SK-N-SH (cell line): ENCODE results near the gene HAUS8. TPM values are rescaled to one million over a fixed set of nuclear protein-coding genes. Genes with fewer than 3 reads are reported as not detected.

Experiments
- CTCF ChIA-PET: fragments of 300-600, 350-600 bp; formaldehyde crosslinking; extraction: SDS; loops from one replicate; lab custom pipeline; 2021; lab: Yijun Ruan, JAX
- POLR2A ChIA-PET: fragments of 350-600 bp; sonication (Branson Sonifier 250); formaldehyde crosslinking; extraction: SDS; loops from one replicate; lab custom pipeline; 2020; ENCODE audit warnings: antibody characterized with exemption, inconsistent platforms; lab: Yijun Ruan, JAX
- DNase-seq: peaks from one replicate; pipeline ENCODE4 v3.0.0; 2012
- H2AFZ ChIP-seq: fragments of 200-600 bp; sonication (generic); 2 replicates; pipeline ENCODE4 v1.8.1; 2016; ENCODE audit warnings: antibody characterized with exemption, mild to moderate bottlenecking, low read depth
- H3F3A ChIP-seq: fragments of 200-600 bp; sonication (generic); replicated peaks from 2 replicates; pipeline ENCODE3; 2016; ENCODE audit warnings: antibody characterized with exemption, mild to moderate bottlenecking; ENCODE audit not compliant: insufficient read depth
- H3K27ac ChIP-seq, 2 experiments: fragments of 200-500 bp in 1 of 2; fragments of 200-600 bp in 1 of 2; sonication (Bioruptor generic) in 1 of 2; sonication (generic), shearing (Covaris generic) in 1 of 2; 2 replicates each; pipeline versions ENCODE4 v1.5.1 to v1.6.1; 2014 to 2016; ENCODE audit warnings: low read depth in 2 of 2, inconsistent platforms in 1 of 2, low read length in 1 of 2, mild to moderate bottlenecking in 1 of 2, mixed read lengths in 1 of 2
- H3K27me3 ChIP-seq: fragments of 200-600 bp; sonication (generic), shearing (Covaris generic); 2 replicates; pipeline ENCODE4 v1.6.1; 2016; ENCODE audit warnings: mixed run types; ENCODE audit not compliant: insufficient read depth
- H3K36me3 ChIP-seq, 2 experiments: fragments of 200-500 bp in 1 of 2; fragments of 200-600 bp in 1 of 2; sonication (Bioruptor generic) in 1 of 2; sonication (generic) in 1 of 2; replicated peaks in 1 of 2; 2 replicates each; pipeline versions ENCODE3 to v1.5.1; 2014 to 2016; ENCODE audit warnings: low read length in 1 of 2, mild to moderate bottlenecking in 1 of 2; ENCODE audit not compliant: insufficient read depth in 2 of 2, control insufficient read depth in 1 of 2
- H3K4me1 ChIP-seq, 2 experiments: fragments of 200-500 bp in 1 of 2; fragments of 200-600 bp in 1 of 2; sonication (Bioruptor generic) in 1 of 2; sonication (generic), shearing (Covaris generic) in 1 of 2; 2 replicates each; pipeline versions ENCODE4 v1.5.1 to v1.6.1; 2014 to 2016; ENCODE audit warnings: low read depth in 1 of 2, low read length in 1 of 2, mixed run types in 1 of 2; ENCODE audit not compliant: insufficient read depth in 2 of 2, control insufficient read depth in 1 of 2
- H3K4me2 ChIP-seq: fragments of 200-600 bp; sonication (generic), shearing (Covaris generic); 2 replicates; pipeline ENCODE4 v1.6.1; 2017; ENCODE audit warnings: mixed run types
- H3K4me3 ChIP-seq, 2 experiments: fragments of 200-500 bp in 1 of 2; fragments of 200-600 bp in 1 of 2; sonication (Bioruptor generic) in 1 of 2; sonication (generic), shearing (Covaris generic) in 1 of 2; 2 replicates each; pipeline versions ENCODE4 v1.5.1 to v1.8.1; 2014 to 2016; ENCODE audit warnings: low read depth in 2 of 2, inconsistent platforms in 1 of 2, low read length in 1 of 2, mild to moderate bottlenecking in 1 of 2, mixed read lengths in 1 of 2, moderate library complexity in 1 of 2
- H3K79me2 ChIP-seq: fragments of 200-600 bp; sonication (generic); 2 replicates; pipeline ENCODE4 v1.8.1; 2017; ENCODE audit warnings: mild to moderate bottlenecking; ENCODE audit not compliant: insufficient read depth
- H3K9ac ChIP-seq: fragments of 200-600 bp; sonication (generic); 2 replicates; pipeline ENCODE4 v1.6.1; 2017; ENCODE audit warnings: mixed run types
- H3K9me2 ChIP-seq: fragments of 200-600 bp; sonication (generic); 2 replicates; pipeline ENCODE4 v1.6.1; 2017; ENCODE audit warnings: mixed run types
- H3K9me3 ChIP-seq: fragments of 200-600 bp; sonication (generic); 2 replicates; pipeline ENCODE4 v1.6.1; 2017; ENCODE audit warnings: mixed run types, mild to moderate bottlenecking, moderate library complexity
- H4K20me1 ChIP-seq: fragments of 200-600 bp; sonication (generic); 2 replicates; pipeline ENCODE4 v1.6.1; 2017; ENCODE audit warnings: mild to moderate bottlenecking, mixed run types; ENCODE audit not compliant: insufficient read depth
- CHD2 ChIP-seq: fragments of 150-350 bp; IDR thresholded peaks from 2 replicates; pipeline ENCODE4 v1.6.1; 2018; ENCODE audit warnings: low read length; ENCODE audit not compliant: partially characterized antibody
- EP300 ChIP-seq, 2 experiments: IDR thresholded peaks; 2 replicates each; pipeline versions ENCODE4 v1.4.0 to v1.6.1; 2012; ENCODE audit warnings: borderline replicate concordance in 1 of 2, low read depth in 1 of 2, low read length in 1 of 2
- EZH2phosphoT487 ChIP-seq: fragments of 200-600 bp; sonication (generic); IDR thresholded peaks from 2 replicates; pipeline ENCODE4 v1.6.1; 2017; ENCODE audit warnings: low read depth, mixed run types, mild to moderate bottlenecking, antibody characterized with exemption, moderate library complexity, borderline replicate concordance
- FOXM1 ChIP-seq: IDR thresholded peaks from 2 replicates; pipeline ENCODE4 v1.4.0; 2012; ENCODE audit warnings: low read depth, mild to moderate bottlenecking
- GATA2 ChIP-seq: sonication (generic); formaldehyde crosslinking; IDR thresholded peaks from 2 replicates; pipeline ENCODE4 v1.5.0; 2020; ENCODE audit warnings: mild to moderate bottlenecking, missing genetic modification reagents
- JUND ChIP-seq: IDR thresholded peaks from 2 replicates; pipeline ENCODE4 v1.4.0; 2012
- MXI1 ChIP-seq: IDR thresholded peaks from 2 replicates; pipeline ENCODE4 v1.6.1; 2012; ENCODE audit warnings: mild to moderate bottlenecking, low read depth, low read length, improper control_type of control experiment
- RCOR1 ChIP-seq: fragments of 150-350 bp; IDR thresholded peaks from 2 replicates; pipeline ENCODE4 v1.6.1; 2017; ENCODE audit warnings: antibody characterized with exemption, low read length
- TAF1 ChIP-seq: IDR thresholded peaks from 2 replicates; pipeline ENCODE4 v1.6.1; 2012; ENCODE audit warnings: low read depth, mild to moderate bottlenecking, low read length, moderate library complexity, borderline replicate concordance
- WGBS: methylation state at CpG from one replicate; pipeline ENCODE4 v1.1.6; 2017; ENCODE audit warnings: low lambda C conversion rate; 5-methylcytosine and 5-hydroxymethylcytosine counted together
- polyA plus RNA-seq, 3 experiments: library from polyadenylated mRNA; depleted of rRNA; stranded (reverse); fragments of >200 nt; gene quantifications; 2 replicates each; pipeline ENCODE4 v1.2.3, GENCODE V29; 2012
- TF ChIP-seq, protein P1 (sequence below): fragments of 200-600 bp; sonication (generic); IDR thresholded peaks from 2 replicates; pipeline ENCODE4 v1.6.1; 2017; ENCODE audit warnings: antibody characterized with exemption, mild to moderate bottlenecking, moderate library complexity
- TF ChIP-seq, protein P2 (sequence below): fragments of 150-350 bp; IDR thresholded peaks from 2 replicates; pipeline ENCODE4 v1.6.1; 2017; ENCODE audit warnings: antibody characterized with exemption, low read length, low read depth, borderline replicate concordance
- TF ChIP-seq, protein P3 (sequence below): fragments of 150-350 bp; IDR thresholded peaks from 2 replicates; pipeline ENCODE4 v1.6.1; 2016; ENCODE audit warnings: mild to moderate bottlenecking, low read depth, low read length
- TF ChIP-seq, protein P4 (sequence below): IDR thresholded peaks from 2 replicates; pipeline ENCODE4 v1.6.1; 2012; ENCODE audit warnings: mild to moderate bottlenecking, low read depth, low read length, moderate library complexity

The HAUS8 gene
- polyA plus RNA-seq, 1 of the 3 experiments (the other 2 are of a cell fraction): 9.6 TPM

DNA sequence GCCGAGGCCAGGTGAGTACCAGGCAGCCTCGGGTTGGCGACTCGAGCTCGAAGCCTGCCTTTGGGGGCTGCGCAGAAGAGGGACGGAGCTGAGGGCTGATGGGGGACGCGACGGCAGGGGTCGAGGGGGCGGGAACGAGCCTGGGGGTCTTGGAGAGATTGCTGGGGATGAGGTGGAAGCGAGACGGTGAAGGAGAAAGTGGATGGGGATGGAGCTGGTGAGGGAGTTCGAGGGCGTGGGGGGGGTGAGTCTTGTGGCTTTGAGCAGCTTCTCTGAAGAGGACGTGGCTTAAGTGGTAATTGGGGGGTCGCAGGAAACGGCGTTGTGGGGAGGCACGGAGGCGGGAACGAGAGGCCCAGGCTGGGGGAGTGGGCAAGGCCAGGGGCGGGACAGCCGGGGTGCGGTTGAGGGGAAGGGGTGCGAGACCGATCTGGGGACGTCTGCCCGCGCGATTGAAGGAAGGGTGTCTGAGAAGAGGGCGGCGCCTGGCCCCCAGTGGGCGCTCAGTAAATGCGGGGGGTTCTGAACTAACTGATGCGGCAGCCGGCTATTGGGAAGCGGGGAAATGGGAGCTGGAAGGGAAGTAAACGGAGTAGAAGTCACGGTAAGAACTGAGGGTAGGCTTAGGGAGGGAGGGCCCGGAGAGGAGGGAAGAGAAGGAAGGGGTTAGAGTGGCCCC lies 751 bp upstream of the HAUS8 start:
- no peaks in the 10 kb centered on the region for H3K36me3 ChIP-seq
- peak overlapping the region; percentile 72; a peak in 3 of 4 replicates for H3K27ac ChIP-seq
- peak overlapping the region; percentile 59 to 77 for H3K4me3 ChIP-seq
- CTCF ChIA-PET: interaction anchor here (0.8 to 1.2 kb wide), 3 partner anchors 9 to 229 kb away, joined by 3 read pairs; partner anchors contain the start of gene MRPL34
- H3F3A ChIP-seq: peaks cover 29% of the 10 kb centered on the region
- peak overlapping the region; percentile 98 for H3K4me2 ChIP-seq
- H3K79me2 ChIP-seq: peaks cover 78% of the 10 kb centered on the region
- peak overlapping the region; percentile 93 for H3K9ac ChIP-seq
- TF ChIP-seq, protein P1, sequence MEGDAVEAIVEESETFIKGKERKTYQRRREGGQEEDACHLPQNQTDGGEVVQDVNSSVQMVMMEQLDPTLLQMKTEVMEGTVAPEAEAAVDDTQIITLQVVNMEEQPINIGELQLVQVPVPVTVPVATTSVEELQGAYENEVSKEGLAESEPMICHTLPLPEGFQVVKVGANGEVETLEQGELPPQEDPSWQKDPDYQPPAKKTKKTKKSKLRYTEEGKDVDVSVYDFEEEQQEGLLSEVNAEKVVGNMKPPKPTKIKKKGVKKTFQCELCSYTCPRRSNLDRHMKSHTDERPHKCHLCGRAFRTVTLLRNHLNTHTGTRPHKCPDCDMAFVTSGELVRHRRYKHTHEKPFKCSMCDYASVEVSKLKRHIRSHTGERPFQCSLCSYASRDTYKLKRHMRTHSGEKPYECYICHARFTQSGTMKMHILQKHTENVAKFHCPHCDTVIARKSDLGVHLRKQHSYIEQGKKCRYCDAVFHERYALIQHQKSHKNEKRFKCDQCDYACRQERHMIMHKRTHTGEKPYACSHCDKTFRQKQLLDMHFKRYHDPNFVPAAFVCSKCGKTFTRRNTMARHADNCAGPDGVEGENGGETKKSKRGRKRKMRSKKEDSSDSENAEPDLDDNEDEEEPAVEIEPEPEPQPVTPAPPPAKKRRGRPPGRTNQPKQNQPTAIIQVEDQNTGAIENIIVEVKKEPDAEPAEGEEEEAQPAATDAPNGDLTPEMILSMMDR: 0 out of 2 replicates have a peak, but pooled peaks have one; percentile 6
- no peak for TF ChIP-seq MXI1
- no peak for TF ChIP-seq EZH2phosphoT487
- TF ChIP-seq, protein P2, sequence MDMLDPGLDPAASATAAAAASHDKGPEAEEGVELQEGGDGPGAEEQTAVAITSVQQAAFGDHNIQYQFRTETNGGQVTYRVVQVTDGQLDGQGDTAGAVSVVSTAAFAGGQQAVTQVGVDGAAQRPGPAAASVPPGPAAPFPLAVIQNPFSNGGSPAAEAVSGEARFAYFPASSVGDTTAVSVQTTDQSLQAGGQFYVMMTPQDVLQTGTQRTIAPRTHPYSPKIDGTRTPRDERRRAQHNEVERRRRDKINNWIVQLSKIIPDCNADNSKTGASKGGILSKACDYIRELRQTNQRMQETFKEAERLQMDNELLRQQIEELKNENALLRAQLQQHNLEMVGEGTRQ: no peak
- TF ChIP-seq JUND: no peak
- WGBS: under 1% methylated on average over 41 of the region's 43 CpGs
- DNase-seq: no peak
- H3K9me3 ChIP-seq: no peaks in the 10 kb centered on the region
- no peaks in the 10 kb centered on the region for H3K9me2 ChIP-seq
- peak overlapping the region; percentile 41; the same call in 1 of the 2 replicates for H2AFZ ChIP-seq
- H3K4me1 ChIP-seq: peaks cover 21 to 39% of the 10 kb centered on the region in 2 experiments; a peak in 2 of 4 replicates
- H4K20me1 ChIP-seq: peaks cover 17% of the 10 kb centered on the region
- no peaks in the 10 kb centered on the region for H3K27me3 ChIP-seq
- POLR2A ChIA-PET: no interaction called here

DNA sequence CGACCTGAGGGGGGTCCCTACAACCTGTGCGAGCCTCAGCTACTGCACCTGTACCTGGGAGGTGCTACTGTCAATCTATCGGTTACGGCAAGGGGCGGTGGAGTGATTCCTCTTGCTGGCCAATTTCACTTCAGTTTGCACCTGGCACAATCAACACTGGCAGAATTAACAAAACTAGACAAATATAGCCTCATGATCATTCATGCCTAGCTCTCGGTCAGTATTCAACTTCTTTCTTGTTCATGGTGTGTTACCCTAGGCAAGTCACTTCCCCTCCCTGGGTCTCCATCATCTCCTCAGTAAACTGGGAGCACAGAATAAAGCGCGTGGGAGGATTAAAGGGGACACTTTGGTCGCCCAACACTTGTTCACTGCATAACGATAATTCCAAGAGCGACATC lies 618 bp downstream of the HAUS8 start:
- Histone ChIP-seq H3K4me1 (peaks cover 17 to 34% of the 10 kb centered on the region in 2 experiments; a peak in 2 of 4 replicates), H3F3A (peaks cover 15% of the 10 kb centered on the region)
- TF ChIP-seq, protein P3, sequence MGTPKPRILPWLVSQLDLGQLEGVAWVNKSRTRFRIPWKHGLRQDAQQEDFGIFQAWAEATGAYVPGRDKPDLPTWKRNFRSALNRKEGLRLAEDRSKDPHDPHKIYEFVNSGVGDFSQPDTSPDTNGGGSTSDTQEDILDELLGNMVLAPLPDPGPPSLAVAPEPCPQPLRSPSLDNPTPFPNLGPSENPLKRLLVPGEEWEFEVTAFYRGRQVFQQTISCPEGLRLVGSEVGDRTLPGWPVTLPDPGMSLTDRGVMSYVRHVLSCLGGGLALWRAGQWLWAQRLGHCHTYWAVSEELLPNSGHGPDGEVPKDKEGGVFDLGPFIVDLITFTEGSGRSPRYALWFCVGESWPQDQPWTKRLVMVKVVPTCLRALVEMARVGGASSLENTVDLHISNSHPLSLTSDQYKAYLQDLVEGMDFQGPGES: no peak
- TF ChIP-seq CHD2: no peak
- TF ChIP-seq FOXM1: no peak
- no peak for TF ChIP-seq RCOR1
- TF ChIP-seq, protein P2: no peak
- TF ChIP-seq GATA2 (CRISPR knock-in tag): no peak
- TF ChIP-seq, protein P4, sequence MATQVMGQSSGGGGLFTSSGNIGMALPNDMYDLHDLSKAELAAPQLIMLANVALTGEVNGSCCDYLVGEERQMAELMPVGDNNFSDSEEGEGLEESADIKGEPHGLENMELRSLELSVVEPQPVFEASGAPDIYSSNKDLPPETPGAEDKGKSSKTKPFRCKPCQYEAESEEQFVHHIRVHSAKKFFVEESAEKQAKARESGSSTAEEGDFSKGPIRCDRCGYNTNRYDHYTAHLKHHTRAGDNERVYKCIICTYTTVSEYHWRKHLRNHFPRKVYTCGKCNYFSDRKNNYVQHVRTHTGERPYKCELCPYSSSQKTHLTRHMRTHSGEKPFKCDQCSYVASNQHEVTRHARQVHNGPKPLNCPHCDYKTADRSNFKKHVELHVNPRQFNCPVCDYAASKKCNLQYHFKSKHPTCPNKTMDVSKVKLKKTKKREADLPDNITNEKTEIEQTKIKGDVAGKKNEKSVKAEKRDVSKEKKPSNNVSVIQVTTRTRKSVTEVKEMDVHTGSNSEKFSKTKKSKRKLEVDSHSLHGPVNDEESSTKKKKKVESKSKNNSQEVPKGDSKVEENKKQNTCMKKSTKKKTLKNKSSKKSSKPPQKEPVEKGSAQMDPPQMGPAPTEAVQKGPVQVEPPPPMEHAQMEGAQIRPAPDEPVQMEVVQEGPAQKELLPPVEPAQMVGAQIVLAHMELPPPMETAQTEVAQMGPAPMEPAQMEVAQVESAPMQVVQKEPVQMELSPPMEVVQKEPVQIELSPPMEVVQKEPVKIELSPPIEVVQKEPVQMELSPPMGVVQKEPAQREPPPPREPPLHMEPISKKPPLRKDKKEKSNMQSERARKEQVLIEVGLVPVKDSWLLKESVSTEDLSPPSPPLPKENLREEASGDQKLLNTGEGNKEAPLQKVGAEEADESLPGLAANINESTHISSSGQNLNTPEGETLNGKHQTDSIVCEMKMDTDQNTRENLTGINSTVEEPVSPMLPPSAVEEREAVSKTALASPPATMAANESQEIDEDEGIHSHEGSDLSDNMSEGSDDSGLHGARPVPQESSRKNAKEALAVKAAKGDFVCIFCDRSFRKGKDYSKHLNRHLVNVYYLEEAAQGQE: no peak
- no peak for TF ChIP-seq TAF1
- TF ChIP-seq EP300 (IDR thresholded peaks at IDR 0.05; ENCODE audit: borderline replicate concordance in 1 of 2, low read depth in 1 of 2, low read length in 1 of 2): no peak
- TF ChIP-seq MXI1: no peak
- no peak for TF ChIP-seq EZH2phosphoT487
- TF ChIP-seq, all 33 proteins: peak for 0
- ChIA-PET CTCF (interaction anchor here (2.0 kb wide), 1 partner anchor 208 kb away, joined by 5 read pairs; the partner anchor contains the start of gene ANKLE1), POLR2A (interaction anchor here (1.1 kb wide), 1 partner anchor 141 kb away, joined by 3 read pairs; no protein-coding TSS in a partner anchor)
- no peaks in the 10 kb centered on the region for H3K9me2 ChIP-seq
- H3K27ac ChIP-seq: peak overlapping the region; percentile 59 to 62
- H3K36me3 ChIP-seq: no peaks in the 10 kb centered on the region
- peak overlapping the region; percentile 75 to 88 for H3K4me3 ChIP-seq
- 13% methylated on average over 9 of the region's 11 CpGs for WGBS
- H2AFZ ChIP-seq: peak overlapping the region; percentile 93
- no peaks in the 10 kb centered on the region for H3K27me3 ChIP-seq
- H3K9ac ChIP-seq: peak overlapping the region; percentile 71
- peak overlapping the region; percentile 84 for H3K4me2 ChIP-seq
- no peak for DNase-seq
- peaks cover 69% of the 10 kb centered on the region for H3K79me2 ChIP-seq
- no peaks in the 10 kb centered on the region for H3K9me3 ChIP-seq
- peaks cover 10% of the 10 kb centered on the region; the same call in 1 of the 2 replicates for H4K20me1 ChIP-seq
